HG03469 (cell line): ENCODE data around the gene TMEM266.

Source experiments
- ATAC-seq: cut with Tn5 transposase; IDR thresholded peaks from one replicate; pipeline ENCODE4 v1.9.1; 2021; ENCODE audit warnings: mild to moderate bottlenecking, moderate library complexity, moderate number of reproducible peaks; ENCODE audit not compliant: unreplicated experiment

TMEM266 gene

GRCh38 chr15:76065793-76066192 is 6.0 kb downstream of the TMEM266 start:
- no peak for ATAC-seq

- ATAC-seq, result no peak
Observed at GRCh38 chr15:76070192-76070591, 10.4 kb downstream of the TMEM266 start.

GRCh38 chr15:76070921-76071635 is 11.3 kb downstream of the TMEM266 start:
- no peak for ATAC-seq

GRCh38 chr15:76071806-76072205 is 12.0 kb downstream of the TMEM266 start:
- ATAC-seq, result no peak

GRCh38 chr15:76073554-76073953 is 13.8 kb downstream of the TMEM266 start:
- ATAC-seq, result no peak

- no peak for ATAC-seq
Observed at GRCh38 chr15:76075046-76075445, 15.3 kb downstream of the TMEM266 start.

GRCh38 chr15:76078285-76078877 is 18.6 kb downstream of the TMEM266 start:
- no peak for ATAC-seq

GRCh38 chr15:76084256-76084655 is 24.5 kb downstream of the TMEM266 start:
- ATAC-seq, result no peak

GRCh38 chr15:76098685-76099084 is 38.9 kb downstream of the TMEM266 start:
- no peak for ATAC-seq

GRCh38 chr15:76099388-76099787 is 39.6 kb downstream of the TMEM266 start:
- ATAC-seq, result no peak

GRCh38 chr15:76100361-76100760 is 40.6 kb downstream of the TMEM266 start:
- ATAC-seq, result no peak

- no peak for ATAC-seq
Observed at GRCh38 chr15:76101655-76102054, 41.9 kb downstream of the TMEM266 start.

- ATAC-seq, result no peak
Observed at GRCh38 chr15:76105391-76105790, 45.6 kb downstream of the TMEM266 start.

GRCh38 chr15:76105911-76106310 is 46.1 kb downstream of the TMEM266 start:
- ATAC-seq, result no peak

- no peak for ATAC-seq
Observed at GRCh38 chr15:76107169-76107568, 47.4 kb downstream of the TMEM266 start.

- ATAC-seq, result no peak
Observed at GRCh38 chr15:76108021-76108723, 48.4 kb downstream of the TMEM266 start.

- no peak for ATAC-seq
Observed at GRCh38 chr15:76109046-76109445, 49.3 kb downstream of the TMEM266 start.

GRCh38 chr15:76114561-76114960 is 54.8 kb downstream of the TMEM266 start:
- ATAC-seq, result no peak

- ATAC-seq, result no peak
Observed at GRCh38 chr15:76116138-76116885, 56.5 kb downstream of the TMEM266 start.

GRCh38 chr15:76117181-76117580 is 57.4 kb downstream of the TMEM266 start:
- no peak for ATAC-seq

GRCh38 chr15:76118767-76119166 is 59.0 kb downstream of the TMEM266 start:
- ATAC-seq, result no peak
